COLO668 (cell line): ENCODE measurements around the gene MYL6B.
A peak's percentile ranks its signal among the peaks of the same experiment; 100 is the strongest.

ENCODE experiments used
- DNase-seq: peaks from one replicate; lab custom pipeline; 2025; ENCODE audit not compliant: unreplicated experiment; lab: John Stamatoyannopoulos, UW

The MYL6B gene

DNA sequence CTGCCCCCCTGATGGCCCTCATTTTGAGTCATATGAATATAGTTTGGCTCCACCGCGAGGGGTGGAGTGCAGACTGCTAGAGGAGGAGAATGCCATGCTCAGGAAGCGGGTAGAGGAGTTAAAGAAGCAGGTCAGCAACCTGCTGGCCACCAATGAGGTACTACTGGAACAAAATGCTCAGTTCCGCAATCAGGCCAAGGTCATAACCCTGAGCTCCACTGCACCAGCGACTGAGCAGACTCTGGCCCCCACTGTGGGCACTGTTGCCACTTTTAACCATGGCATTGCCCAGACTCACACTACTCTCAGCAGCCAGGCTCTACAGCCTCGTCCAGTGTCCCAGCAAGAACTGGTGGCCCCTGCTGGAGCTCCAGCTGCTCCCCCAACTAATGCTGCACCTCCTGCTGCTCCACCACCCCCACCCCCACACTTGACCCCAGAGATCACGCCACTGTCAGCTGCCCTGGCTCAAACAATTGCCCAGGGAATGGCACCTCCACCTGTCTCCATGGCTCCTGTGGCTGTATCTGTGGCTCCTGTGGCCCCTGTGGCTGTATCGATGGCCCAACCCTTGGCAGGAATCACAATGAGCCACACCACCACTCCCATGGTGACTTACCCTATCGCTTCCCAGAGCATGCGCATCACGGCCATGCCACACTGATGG lies 31.1 kb upstream of the MYL6B start:
- no peak for DNase-seq

DNA sequence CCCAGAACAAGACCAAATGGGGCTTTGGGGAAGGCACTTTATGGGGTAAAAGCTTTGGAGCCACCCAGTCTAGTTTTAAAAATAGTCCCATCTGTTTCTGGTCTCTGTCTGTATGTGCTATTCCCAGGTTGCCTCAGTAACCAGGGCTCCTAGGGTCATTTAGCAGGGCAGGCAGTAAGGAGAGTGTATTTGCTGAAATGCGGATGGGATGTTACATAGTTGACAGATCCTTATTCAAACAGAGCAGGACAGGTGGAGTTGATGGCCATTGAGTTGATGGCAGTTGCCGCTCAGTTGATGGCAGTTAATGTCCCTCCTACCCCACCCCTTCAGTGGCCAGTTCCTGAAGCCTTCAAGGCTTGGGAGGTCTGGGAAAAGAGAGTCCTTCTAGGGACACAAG lies 29.8 kb upstream of the MYL6B start:
- DNase-seq = peak; percentile 44

DNA sequence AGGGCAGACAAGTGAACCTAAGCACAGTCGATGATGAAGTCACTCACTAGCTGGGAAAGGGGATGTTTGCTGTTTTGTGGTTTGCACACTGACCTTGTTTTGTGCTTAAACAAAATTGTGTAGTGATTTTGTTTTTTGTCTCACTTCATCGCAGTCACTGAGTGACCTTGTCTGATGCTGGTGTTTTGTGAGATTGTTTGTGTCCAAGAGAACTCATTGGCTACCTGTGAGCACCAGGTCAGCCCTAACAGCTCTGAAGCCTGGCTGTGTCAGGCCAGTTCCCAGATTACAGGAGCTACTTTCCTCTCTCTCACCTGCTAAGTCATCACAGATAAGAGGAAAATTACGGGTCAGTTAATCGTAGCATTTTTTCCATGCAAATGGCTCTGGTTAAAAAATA lies 28.3 kb upstream of the MYL6B start:
- DNase-seq = no peak

GRCh38 chr12:56126732-56127239 lies 25.6 kb upstream of the MYL6B start:
- DNase-seq = no peak

DNA sequence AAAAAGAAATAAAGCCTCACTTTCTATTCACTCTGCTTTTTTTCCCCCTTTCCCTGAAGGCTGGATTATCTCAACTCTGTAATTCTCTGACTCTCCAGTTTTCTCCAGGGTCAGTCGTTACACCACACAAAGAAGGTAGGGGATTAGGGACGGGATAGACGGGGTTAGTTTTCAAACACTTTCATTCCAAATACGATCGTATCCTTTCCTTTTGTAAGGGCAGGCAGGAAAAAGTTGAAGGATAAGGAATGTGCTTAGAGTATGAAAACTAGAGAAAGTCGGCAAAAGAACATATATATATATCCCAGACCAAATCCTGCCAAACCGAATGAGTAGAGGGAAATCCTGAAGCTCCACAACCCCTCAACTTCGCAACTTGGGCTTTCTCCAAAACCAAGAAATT lies 24.9 kb upstream of the MYL6B start:
- no peak for DNase-seq

DNA sequence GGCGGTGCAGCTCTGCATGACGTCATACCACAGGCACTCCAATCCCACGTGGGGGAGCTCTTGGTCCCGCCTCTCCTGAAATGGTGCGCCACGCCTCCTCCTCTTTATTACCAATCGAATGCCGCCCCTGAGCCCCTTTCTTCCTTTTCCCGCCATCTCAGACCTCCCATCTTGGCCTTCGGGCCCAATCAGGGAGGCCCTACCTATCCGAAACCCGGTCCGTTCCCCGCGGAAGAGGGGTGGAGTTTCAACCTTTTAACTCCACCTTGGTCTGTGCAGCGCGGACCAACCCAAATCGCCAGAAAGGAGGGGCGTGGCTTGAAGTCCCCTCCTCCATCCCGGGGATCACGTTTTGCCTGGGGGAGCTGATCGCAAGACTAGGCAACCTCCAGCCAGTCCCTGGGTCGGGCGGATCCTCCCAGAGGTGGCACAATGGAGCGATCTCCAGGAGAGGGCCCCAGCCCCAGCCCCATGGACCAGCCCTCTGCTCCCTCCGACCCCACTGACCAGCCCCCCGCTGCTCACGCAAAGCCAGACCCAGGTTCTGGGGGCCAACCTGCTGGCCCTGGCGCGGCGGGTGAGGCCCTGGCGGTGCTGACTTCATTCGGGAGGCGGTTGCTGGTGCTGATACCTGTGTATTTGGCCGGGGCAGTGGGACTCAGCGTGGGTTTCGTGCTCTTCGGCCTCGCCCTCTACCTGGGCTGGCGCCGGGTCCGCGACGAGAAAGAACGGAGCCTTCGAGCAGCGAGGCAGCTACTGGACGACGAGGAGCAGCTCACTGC lies 24.3 kb upstream of the MYL6B start, which contains the start of gene ESYT1:
ESYT1 (plus strand) TSS at position 380 of the 782 bp plus-strand sequence; CDS start at position 433, 53 bp downstream.
- DNase-seq = peak; percentile 94

GRCh38 chr12:56128670-56129205 lies 23.6 kb upstream of the MYL6B start:
- no peak for DNase-seq

DNA sequence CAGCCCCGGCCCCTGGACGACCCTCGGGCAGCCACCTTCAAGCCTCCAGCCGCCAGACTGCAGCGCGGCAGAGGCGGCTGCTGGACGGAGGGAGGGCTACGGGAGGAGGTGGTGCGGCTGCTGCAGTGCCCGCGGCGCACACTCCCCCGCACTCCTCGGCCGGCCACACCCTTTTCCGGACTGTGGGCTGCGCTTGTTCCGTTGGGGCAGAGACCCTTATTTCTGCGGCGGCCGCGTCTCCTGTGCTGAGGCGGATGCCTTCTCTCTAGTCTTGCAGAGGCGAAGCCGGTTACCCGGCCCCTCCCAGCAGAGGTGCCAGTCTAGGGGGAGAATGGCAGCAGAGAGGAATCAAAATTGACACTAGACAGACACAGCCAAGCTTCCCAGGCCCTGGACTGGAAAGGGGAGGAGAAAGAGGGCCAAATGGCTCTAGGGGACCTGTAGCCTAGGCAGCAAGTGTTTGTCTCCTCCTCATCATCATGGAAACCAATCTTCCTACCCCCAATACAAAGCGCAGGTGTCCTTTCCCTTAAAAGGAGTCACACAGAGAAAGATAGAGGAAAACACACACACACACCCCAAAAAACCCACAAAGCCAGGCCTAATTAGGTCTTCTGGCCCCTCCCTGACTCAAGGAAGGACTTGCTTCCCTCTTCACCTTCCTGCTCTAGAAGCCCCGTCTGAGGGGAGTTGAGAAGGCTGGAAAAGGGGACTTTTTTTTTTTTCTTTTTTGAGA lies 23.0 kb upstream of the MYL6B start:
- peak; percentile 33 for DNase-seq

GRCh38 chr12:56129942-56130495 lies 22.4 kb upstream of the MYL6B start:
- no peak for DNase-seq

DNA sequence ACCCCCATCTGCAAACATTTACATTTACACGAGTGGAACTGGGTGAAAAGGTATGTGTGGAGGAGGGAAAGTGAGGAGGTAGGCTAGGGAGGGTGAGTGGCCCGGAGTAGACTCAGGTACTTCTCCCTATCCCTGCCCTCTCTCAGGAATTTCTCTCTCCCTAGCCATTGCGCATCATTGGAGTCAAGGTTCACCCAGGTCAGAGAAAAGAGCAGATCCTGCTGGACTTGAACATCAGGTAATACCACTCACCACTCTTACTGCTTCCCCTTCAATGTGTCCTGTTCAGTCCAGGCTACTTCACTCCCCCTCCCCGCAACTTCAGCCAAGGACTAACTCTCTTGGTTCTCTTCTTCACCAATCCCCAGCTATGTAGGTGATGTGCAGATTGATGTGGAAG lies 21.5 kb upstream of the MYL6B start:
- DNase-seq = no peak

DNA sequence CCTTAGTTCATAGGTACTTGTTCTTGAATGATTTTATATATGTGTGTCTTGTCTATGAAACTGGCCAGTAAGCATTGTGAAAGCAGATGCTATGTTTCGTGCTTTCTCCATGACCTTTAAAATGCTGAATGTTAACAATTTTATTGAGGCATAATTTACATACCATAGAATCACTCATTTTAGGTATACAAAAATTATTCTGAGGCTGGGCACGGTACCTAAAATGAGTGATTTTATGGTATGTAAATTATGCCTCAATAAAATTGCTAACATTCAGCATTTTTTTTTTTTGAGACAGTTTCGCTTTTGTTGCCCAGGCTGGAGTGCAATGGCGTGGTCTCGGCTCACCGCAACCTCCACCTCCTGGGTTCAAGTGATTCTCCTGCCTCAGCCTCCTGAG lies 17.5 kb upstream of the MYL6B start:
- no peak for DNase-seq

GRCh38 chr12:56137853-56138571 lies 14.4 kb upstream of the MYL6B start:
- no peak for DNase-seq

- DNase-seq = no peak
Measured at GRCh38 chr12:56141946-56142784, 10.2 kb upstream of the MYL6B start.

DNA sequence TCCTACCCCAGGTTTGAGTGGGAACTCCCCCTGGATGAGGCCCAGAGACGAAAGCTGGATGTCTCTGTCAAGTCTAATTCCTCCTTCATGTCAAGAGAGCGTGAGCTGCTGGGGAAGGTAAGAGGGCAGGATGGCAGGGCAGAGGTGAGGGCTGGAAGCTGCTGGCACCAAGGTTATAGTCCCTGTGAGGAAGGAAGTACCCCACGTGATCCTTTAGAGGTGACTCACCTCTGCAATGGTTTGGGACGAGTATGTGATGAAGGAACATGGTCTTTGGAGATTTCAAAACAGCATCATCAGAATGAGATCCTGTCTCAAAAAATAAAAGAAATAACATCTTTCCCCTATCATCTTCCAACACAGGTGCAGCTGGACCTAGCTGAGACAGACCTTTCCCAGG lies 9.2 kb upstream of the MYL6B start:
- no peak for DNase-seq

- no peak for DNase-seq
Measured at GRCh38 chr12:56143870-56144269, 8.5 kb upstream of the MYL6B start.

DNA sequence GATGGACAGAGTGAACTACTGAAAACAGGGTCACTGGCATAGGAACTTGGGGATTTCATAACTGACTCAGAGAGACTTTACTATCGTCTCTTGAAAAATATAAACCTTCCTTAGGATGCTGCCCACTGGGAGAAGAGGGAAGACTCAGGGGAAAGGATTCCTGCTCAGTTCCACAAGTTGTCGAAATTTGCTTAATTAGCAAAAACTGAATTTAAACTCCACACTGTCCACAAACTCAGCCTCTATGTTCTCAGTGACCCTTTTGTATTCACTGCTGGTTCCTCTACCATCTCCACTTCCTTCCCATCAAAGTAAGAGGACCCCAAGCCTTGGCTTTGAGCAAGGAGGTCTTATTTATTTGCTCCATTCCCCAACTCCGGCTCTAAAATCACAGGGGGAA lies 7.2 kb upstream of the MYL6B start:
- DNase-seq = no peak

DNA sequence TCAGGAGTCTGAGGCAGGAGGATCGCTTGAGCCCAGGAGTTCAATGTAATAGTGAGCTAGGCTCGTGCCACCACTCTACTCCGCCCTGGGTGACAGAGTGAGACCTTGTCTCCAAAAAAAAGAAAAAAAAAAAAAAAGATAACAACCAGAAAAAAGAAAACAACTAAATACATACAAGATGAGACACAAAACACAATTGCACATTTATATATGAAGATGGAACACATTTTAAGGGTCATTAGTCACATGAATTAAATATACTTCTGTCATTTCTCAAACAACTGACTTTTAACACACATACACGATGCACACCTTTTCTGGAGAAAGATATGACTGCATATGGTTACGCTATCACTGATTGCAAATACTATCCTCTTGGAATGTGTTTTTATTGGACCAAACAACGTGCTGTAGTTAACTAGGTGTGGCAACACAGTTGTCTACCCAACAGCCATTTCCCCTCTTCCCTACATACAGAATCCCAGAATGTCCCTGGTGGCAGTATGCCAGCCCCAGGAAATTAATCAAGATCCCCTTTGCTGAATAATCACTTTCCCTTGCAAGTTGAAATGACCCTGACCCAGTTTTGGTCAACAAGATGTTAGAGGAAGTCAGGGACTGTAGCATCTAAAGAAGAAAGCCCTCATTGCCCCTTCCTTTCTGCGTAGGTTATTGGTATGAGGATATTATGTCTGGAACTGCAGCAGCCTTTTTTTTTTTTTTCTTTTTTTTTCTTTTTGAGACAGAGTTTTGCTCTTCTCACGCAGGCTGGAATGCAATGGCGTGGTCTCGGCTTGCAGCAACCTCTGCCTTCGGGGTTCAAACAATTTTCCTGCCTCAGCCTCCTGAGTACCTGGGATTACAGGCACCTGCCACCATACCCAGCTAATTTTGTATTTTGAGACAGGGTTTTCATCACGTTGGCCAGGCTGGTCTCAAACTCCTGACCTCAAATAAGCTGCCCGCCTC lies 5.6 kb upstream of the MYL6B start:
- DNase-seq = no peak

DNA sequence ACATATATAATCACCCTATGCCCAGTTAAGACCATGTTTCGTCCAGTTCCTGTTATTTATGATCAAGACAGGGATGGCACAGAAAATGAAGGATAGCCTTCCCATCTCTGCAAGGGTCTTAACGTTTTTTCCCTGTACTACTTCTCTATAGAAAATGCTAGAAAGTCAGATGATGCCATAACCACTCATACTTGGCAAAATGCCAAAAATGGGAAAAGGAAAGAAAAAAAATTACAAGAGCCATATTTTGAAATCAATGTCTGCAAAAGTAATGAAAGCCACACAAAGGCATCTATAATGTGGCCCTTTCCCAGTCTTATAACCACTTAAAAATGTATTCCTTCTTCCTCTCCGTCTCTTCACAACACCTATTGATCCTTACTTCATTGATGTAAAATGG lies 1.8 kb upstream of the MYL6B start:
- no peak for DNase-seq
